CD4-positive, CD25-positive, alpha-beta regulatory T cell (primary cell): Measurements from ENCODE around the gene PRDM8. TPM values are rescaled to one million over a fixed set of nuclear protein-coding genes. Genes with fewer than 3 reads are reported as not detected.
"Not testable (repeated sequence)": the region's sequence is repeated elsewhere in the genome, so short reads cannot be mapped to it uniquely, and the experiment has no call there.

Source experiments
- ATAC-seq, 2 donors: fragments of 150-1000 bp; cut with Tn5 transposase; one replicate each; pipeline ENCODE4 v1.10.0; 2021; ENCODE audit warnings: low read depth in 2 of 2, moderate number of reproducible peaks in 2 of 2, moderate library complexity in 1 of 2
- DNase-seq, 3 donors: peaks; one replicate each; pipeline versions ENCODE4 v3.0.0 to v3.0.0-alpha.2; 2012 to 2022; ENCODE audit warnings: mixed read lengths in 1 of 3
- H3K27ac ChIP-seq: one replicate; pipeline ENCODE4 v1.7.0; 2013; ENCODE audit warnings: mild to moderate bottlenecking, low read length; ENCODE audit not compliant: insufficient read depth, poor library complexity, severe bottlenecking
- H3K27me3 ChIP-seq: one replicate; pipeline ENCODE4 v1.7.0; 2013; ENCODE audit warnings: low read length; ENCODE audit not compliant: control insufficient read depth, insufficient read depth
- H3K36me3 ChIP-seq: one replicate; pipeline ENCODE4 v1.7.0; 2013; ENCODE audit warnings: mild to moderate bottlenecking, low read length, moderate library complexity; ENCODE audit not compliant: control insufficient read depth, insufficient read depth
- H3K4me1 ChIP-seq: 2 replicates; pipeline ENCODE4 v1.7.0; 2013; ENCODE audit warnings: mild to moderate bottlenecking, low read length; ENCODE audit not compliant: insufficient read depth, control insufficient read depth, poor library complexity, severe bottlenecking
- H3K4me3 ChIP-seq: one replicate; pipeline ENCODE4 v1.7.0; 2013; ENCODE audit warnings: low read depth, mild to moderate bottlenecking, low read length, moderate library complexity
- H3K9me3 ChIP-seq, 2 experiments: 1 replicate in 1 of 2; 2 replicates in 1 of 2; pipeline ENCODE4 v1.7.0; 2013; ENCODE audit warnings: low read length in 2 of 2, mild to moderate bottlenecking in 1 of 2, moderate library complexity in 1 of 2; ENCODE audit not compliant: control insufficient read depth in 2 of 2
- H3K27ac Mint-ChIP-seq, 3 donors: one replicate each; pipeline ENCODE4 v1.8.0; 2020 to 2022; ENCODE audit warnings: mild to moderate bottlenecking in 3 of 3, mixed read lengths in 3 of 3, moderate library complexity in 2 of 3
- H3K27me3 Mint-ChIP-seq: one replicate; pipeline ENCODE4 v1.8.0; 2022; ENCODE audit warnings: mild to moderate bottlenecking, mixed read lengths
- H3K36me3 Mint-ChIP-seq: one replicate; pipeline ENCODE4 v1.8.0; 2020; ENCODE audit warnings: mixed read lengths
- H3K4me1 Mint-ChIP-seq, 4 donors: one replicate each; pipeline ENCODE4 v1.8.0; 2020 to 2022; ENCODE audit warnings: mixed read lengths in 4 of 4, mild to moderate bottlenecking in 1 of 4
- H3K4me3 Mint-ChIP-seq, 4 donors: one replicate each; pipeline ENCODE4 v1.8.0; 2020 to 2022; ENCODE audit warnings: mild to moderate bottlenecking in 4 of 4, mixed read lengths in 4 of 4, moderate library complexity in 3 of 4
- H3K9me3 Mint-ChIP-seq, 7 donors: one replicate each; pipeline ENCODE4 v1.8.0; 2020 to 2022; ENCODE audit warnings: mixed read lengths in 7 of 7, mild to moderate bottlenecking in 3 of 7, moderate library complexity in 2 of 7
- polyA plus RNA-seq, 4 donors: library from polyadenylated mRNA; unstranded; fragments of 300-500 nt; fragmentation: Illumina TruSeq; gene quantifications; one replicate each; pipeline ENCODE4 v1.2.3, GENCODE V29; 2021
- total RNA-seq: library from RNA; stranded (reverse); gene quantifications from one replicate; pipeline ENCODE4 v1.2.3, GENCODE V29; 2022

Gene PRDM8
- total and polyA plus RNA-seq, 5 donors from 2014 or later = 2.0 to 31.7 (median 3.9) TPM

GRCh38 chr4:80173841-80174240 is 23.5 kb upstream of the PRDM8 start:
- Mint-ChIP-seq H3K4me3 (peak overlapping the region; percentile 0 to 87 (median 78)), H3K36me3 (no peaks in the 10 kb centered on the region), H3K4me1 (peaks cover 25 to 75% (median 55%) of the 10 kb centered on the region in 4 donors), H3K27me3 (no peaks in the 10 kb centered on the region), H3K27ac (peak overlapping the region; percentile 85 to 98 (median 97)), H3K9me3 (peaks cover 0 to 4% (median 0%) of the 10 kb centered on the region in 7 donors)
- Histone ChIP-seq H3K4me3 (peak overlapping the region; percentile 78), H3K27ac (peak overlapping the region; percentile 84), H3K4me1 (peaks cover 43% of the 10 kb centered on the region), H3K36me3 (no peaks in the 10 kb centered on the region), H3K27me3 (no peaks in the 10 kb centered on the region), H3K9me3 (peaks cover under 1 to 6% of the 10 kb centered on the region in 2 experiments)
- DNase-seq (no peak), ATAC-seq (no peak)

- H3K27me3 Mint-ChIP-seq, ATAC-seq, H3K27ac Mint-ChIP-seq, H3K36me3 ChIP-seq, H3K27me3 ChIP-seq, H3K27ac ChIP-seq, H3K36me3 Mint-ChIP-seq, DNase-seq, H3K4me3 ChIP-seq: not testable (repeated sequence)
- peaks cover 19 to 60% (median 47%) of the 10 kb centered on the region in 4 donors for H3K4me1 Mint-ChIP-seq
- peaks cover 0 to 15% (median 4%) of the 10 kb centered on the region in 7 donors for H3K9me3 Mint-ChIP-seq
- H3K4me3 Mint-ChIP-seq = peak overlapping the region in 1 of 4 donors; percentile 21
- Histone ChIP-seq H3K4me1 (peaks cover 42% of the 10 kb centered on the region), H3K9me3 (peaks cover 5 to 13% of the 10 kb centered on the region in 2 experiments)
These were observed 19.5 kb upstream of the PRDM8 start for GRCh38 chr4:80177793-80178192.

GRCh38 chr4:80178964-80179363 is 18.3 kb upstream of the PRDM8 start:
- Histone ChIP-seq H3K36me3 (no peaks in the 10 kb centered on the region), H3K27ac (no peak overlapping the region), H3K4me1 (peaks cover 39% of the 10 kb centered on the region), H3K4me3 (no peak overlapping the region), H3K9me3 (peaks cover 5 to 13% of the 10 kb centered on the region in 2 experiments), H3K27me3 (no peaks in the 10 kb centered on the region)
- Mint-ChIP-seq H3K27ac (peak overlapping the region in 1 of 3 donors; percentile 16), H3K4me3 (peak overlapping the region in 1 of 4 donors; percentile 31), H3K9me3 (peaks cover 0 to 15% (median 4%) of the 10 kb centered on the region in 7 donors), H3K4me1 (peaks cover 18 to 55% (median 42%) of the 10 kb centered on the region in 4 donors), H3K36me3 (no peaks in the 10 kb centered on the region), H3K27me3 (no peaks in the 10 kb centered on the region)
- DNase-seq (no peak), ATAC-seq (no peak)

- Histone ChIP-seq H3K4me3 (no peak overlapping the region), H3K9me3 (peaks cover 5 to 13% of the 10 kb centered on the region in 2 experiments), H3K27ac (no peak overlapping the region), H3K4me1 (peaks cover 33% of the 10 kb centered on the region), H3K27me3 (no peaks in the 10 kb centered on the region), H3K36me3 (no peaks in the 10 kb centered on the region)
- peaks cover 0 to 15% (median 4%) of the 10 kb centered on the region in 7 donors for H3K9me3 Mint-ChIP-seq
- no peaks in the 10 kb centered on the region for H3K36me3 Mint-ChIP-seq
- H3K27me3 Mint-ChIP-seq = no peaks in the 10 kb centered on the region
- peaks cover 14 to 53% (median 39%) of the 10 kb centered on the region in 4 donors for H3K4me1 Mint-ChIP-seq
- peak overlapping the region in 1 of 4 donors; percentile 31 for H3K4me3 Mint-ChIP-seq
- DNase-seq (no peak), ATAC-seq (no peak)
- peak overlapping the region in 1 of 3 donors; percentile 16 for H3K27ac Mint-ChIP-seq
These were observed 17.6 kb upstream of the PRDM8 start for GRCh38 chr4:80179637-80180161.

DNA sequence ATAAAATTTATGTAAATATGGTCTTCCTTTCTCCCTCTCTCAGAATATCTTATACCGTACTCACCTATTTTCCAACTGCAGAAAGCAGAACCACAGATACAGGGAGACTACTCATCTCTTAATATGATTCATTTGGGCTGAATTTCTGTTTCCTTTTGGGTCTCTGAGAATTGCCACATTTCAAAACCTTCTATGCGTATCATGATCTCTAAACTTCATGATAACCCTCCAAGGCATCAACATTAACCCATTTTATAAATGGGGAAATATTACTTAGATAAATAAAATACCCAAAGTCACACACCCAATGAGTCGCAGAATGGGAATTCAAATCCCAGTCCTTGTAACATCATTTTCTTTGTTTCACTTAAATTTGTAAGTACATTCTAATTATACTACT is 16.6 kb upstream of the PRDM8 start:
- no peak overlapping the region for H3K4me3 Mint-ChIP-seq
- no peaks in the 10 kb centered on the region for H3K27me3 Mint-ChIP-seq
- H3K27ac ChIP-seq = peak overlapping the region; percentile 90
- peaks cover 0 to 15% (median 4%) of the 10 kb centered on the region in 7 donors for H3K9me3 Mint-ChIP-seq
- peaks cover 3% of the 10 kb centered on the region for H3K36me3 Mint-ChIP-seq
- H3K4me1 ChIP-seq = peaks cover 40% of the 10 kb centered on the region
- H3K27me3 ChIP-seq = no peaks in the 10 kb centered on the region
- H3K27ac Mint-ChIP-seq = peak overlapping the region; percentile 2 to 87 (median 7)
- ATAC-seq = no peak
- H3K4me3 ChIP-seq = no peak overlapping the region
- H3K9me3 ChIP-seq = peaks cover 5 to 13% of the 10 kb centered on the region in 2 experiments
- H3K4me1 Mint-ChIP-seq = peaks cover 4 to 52% (median 38%) of the 10 kb centered on the region in 4 donors
- DNase-seq = no peak
- no peaks in the 10 kb centered on the region for H3K36me3 ChIP-seq

- Histone ChIP-seq H3K36me3 (no peaks in the 10 kb centered on the region), H3K4me1 (peaks cover 55% of the 10 kb centered on the region), H3K27ac (peak overlapping the region; percentile 90), H3K4me3 (peak overlapping the region; percentile 75), H3K27me3 (no peaks in the 10 kb centered on the region), H3K9me3 (peaks cover 5 to 13% of the 10 kb centered on the region in 2 experiments)
- ATAC-seq (peak; percentile 6 to 9), DNase-seq (peak in 2 of 3 donors; percentile 41 to 57)
- H3K4me1 Mint-ChIP-seq = peaks cover 8 to 65% (median 45%) of the 10 kb centered on the region in 4 donors
- peak overlapping the region; percentile 89 to 100 (median 100) for H3K4me3 Mint-ChIP-seq
- H3K36me3 Mint-ChIP-seq = peaks cover 7% of the 10 kb centered on the region
- H3K9me3 Mint-ChIP-seq = peaks cover 0 to 15% (median 4%) of the 10 kb centered on the region in 7 donors
- peak overlapping the region; percentile 84 to 98 (median 95) for H3K27ac Mint-ChIP-seq
- H3K27me3 Mint-ChIP-seq = no peaks in the 10 kb centered on the region
These were observed 15.0 kb upstream of the PRDM8 start for GRCh38 chr4:80182237-80182866.

GRCh38 chr4:80183250-80184052 is 13.9 kb upstream of the PRDM8 start:
- H3K4me3 Mint-ChIP-seq = peak overlapping the region; percentile 98 to 100 (median 100)
- no peaks in the 10 kb centered on the region for H3K36me3 ChIP-seq

More at GRCh38 chr4:80183250-80184052, 13.9 kb upstream of the PRDM8 start:
- Histone ChIP-seq H3K27me3 (no peaks in the 10 kb centered on the region), H3K27ac (peak overlapping the region; percentile 90), H3K9me3 (peaks cover 5 to 11% of the 10 kb centered on the region in 2 experiments), H3K4me1 (peaks cover 55% of the 10 kb centered on the region), H3K4me3 (peak overlapping the region; percentile 75)
- ATAC-seq = peak; percentile 45 to 51
- Mint-ChIP-seq H3K27me3 (no peaks in the 10 kb centered on the region), H3K4me1 (peaks cover 16 to 76% (median 53%) of the 10 kb centered on the region in 4 donors), H3K27ac (peak overlapping the region; percentile 94 to 98 (median 98)), H3K9me3 (peaks cover 0 to 12% (median 4%) of the 10 kb centered on the region in 7 donors), H3K36me3 (peaks cover 14% of the 10 kb centered on the region)
- peak; percentile 49 to 71 (median 53) for DNase-seq
